Esophagus squamous epithelium (tissue), 4 donors: ENCODE data around the gene KIR3DL2.

Experiments used
- CTCF ChIP-seq, 6 experiments: fragments of 450-650 bp in 4 of 6; fragments of 200-600 bp in 2 of 6; sonication (generic) in 2 of 6; IDR thresholded peaks; one replicate each; pipeline ENCODE4 v1.5.1; 2016 to 2019; ENCODE audit warnings: antibody characterized with exemption in 6 of 6, mild to moderate bottlenecking in 4 of 6, moderate library complexity in 4 of 6
- POLR2A ChIP-seq, 4 donors: fragments of 450-650 bp; IDR thresholded peaks; one replicate each; pipeline ENCODE4 v1.6.1; 2017; ENCODE audit warnings: antibody characterized with exemption in 4 of 4, mild to moderate bottlenecking in 4 of 4, moderate library complexity in 3 of 4

DNA sequence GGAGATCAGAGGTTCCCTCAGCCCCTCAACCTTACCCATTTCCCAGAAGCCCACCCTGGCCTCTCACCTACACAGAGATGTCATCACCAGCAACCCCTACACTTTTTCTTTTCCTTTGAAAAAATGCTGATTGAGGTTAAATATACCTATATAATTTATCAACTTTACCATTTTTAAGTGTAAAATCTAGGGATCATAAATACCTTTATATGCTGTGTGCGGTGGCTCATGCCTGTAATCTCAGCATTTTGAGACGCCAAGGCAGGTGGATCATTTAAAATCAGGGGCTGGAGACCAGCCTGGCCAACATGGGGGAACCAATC is 43.8 kb upstream of the KIR3DL2 start:
- TF ChIP-seq CTCF (IDR thresholded peaks at IDR 0.05) (no peak), POLR2A (IDR thresholded peaks at IDR 0.05) (no peak)
